NT2/D1 (cell line): ENCODE data around the gene PCSK2.

Source experiments
- DNase-seq: peaks from one replicate; pipeline ENCODE4 v3.0.0-alpha.2; 2011; ENCODE audit warnings: low read depth, low spot score
- H3K27me3 ChIP-seq: 2 replicates; pipeline ENCODE4 v1.6.0; 2011; ENCODE audit warnings: mild to moderate bottlenecking; ENCODE audit not compliant: insufficient read length, insufficient read depth
- H3K36me3 ChIP-seq: 2 replicates; pipeline ENCODE4 v1.6.1; 2011; ENCODE audit warnings: mild to moderate bottlenecking, low read length, mixed read lengths; ENCODE audit not compliant: insufficient read depth, insufficient read length
- H3K4me1 ChIP-seq: 2 replicates; pipeline ENCODE4 v1.5.1; 2011; ENCODE audit not compliant: insufficient read depth, insufficient read length
- H3K4me3 ChIP-seq: 2 replicates; pipeline ENCODE4 v1.5.1; 2011; ENCODE audit warnings: low read depth; ENCODE audit not compliant: insufficient read length
- H3K9ac ChIP-seq: 2 replicates; pipeline ENCODE4 v1.6.0; 2011; ENCODE audit warnings: low read depth; ENCODE audit not compliant: insufficient read length
- H3K9me3 ChIP-seq: 2 replicates; pipeline ENCODE4 v1.5.1; 2011; ENCODE audit warnings: mild to moderate bottlenecking, low read length; ENCODE audit not compliant: insufficient read depth
- SUZ12 ChIP-seq: IDR thresholded peaks from 2 replicates; pipeline ENCODE4 v1.6.1; 2011; ENCODE audit not compliant: insufficient read length, insufficient read depth; ENCODE audit errors: extremely low read depth
- YY1 ChIP-seq: IDR thresholded peaks from 2 replicates; pipeline ENCODE4 v1.6.1; 2011; ENCODE audit not compliant: insufficient read length, insufficient read depth
- ZNF274 ChIP-seq: IDR thresholded peaks from 2 replicates; pipeline ENCODE4 v1.6.1; 2011; ENCODE audit warnings: mild to moderate bottlenecking, low read depth, low read length

Gene PCSK2, protein sequence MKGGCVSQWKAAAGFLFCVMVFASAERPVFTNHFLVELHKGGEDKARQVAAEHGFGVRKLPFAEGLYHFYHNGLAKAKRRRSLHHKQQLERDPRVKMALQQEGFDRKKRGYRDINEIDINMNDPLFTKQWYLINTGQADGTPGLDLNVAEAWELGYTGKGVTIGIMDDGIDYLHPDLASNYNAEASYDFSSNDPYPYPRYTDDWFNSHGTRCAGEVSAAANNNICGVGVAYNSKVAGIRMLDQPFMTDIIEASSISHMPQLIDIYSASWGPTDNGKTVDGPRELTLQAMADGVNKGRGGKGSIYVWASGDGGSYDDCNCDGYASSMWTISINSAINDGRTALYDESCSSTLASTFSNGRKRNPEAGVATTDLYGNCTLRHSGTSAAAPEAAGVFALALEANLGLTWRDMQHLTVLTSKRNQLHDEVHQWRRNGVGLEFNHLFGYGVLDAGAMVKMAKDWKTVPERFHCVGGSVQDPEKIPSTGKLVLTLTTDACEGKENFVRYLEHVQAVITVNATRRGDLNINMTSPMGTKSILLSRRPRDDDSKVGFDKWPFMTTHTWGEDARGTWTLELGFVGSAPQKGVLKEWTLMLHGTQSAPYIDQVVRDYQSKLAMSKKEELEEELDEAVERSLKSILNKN

DNA sequence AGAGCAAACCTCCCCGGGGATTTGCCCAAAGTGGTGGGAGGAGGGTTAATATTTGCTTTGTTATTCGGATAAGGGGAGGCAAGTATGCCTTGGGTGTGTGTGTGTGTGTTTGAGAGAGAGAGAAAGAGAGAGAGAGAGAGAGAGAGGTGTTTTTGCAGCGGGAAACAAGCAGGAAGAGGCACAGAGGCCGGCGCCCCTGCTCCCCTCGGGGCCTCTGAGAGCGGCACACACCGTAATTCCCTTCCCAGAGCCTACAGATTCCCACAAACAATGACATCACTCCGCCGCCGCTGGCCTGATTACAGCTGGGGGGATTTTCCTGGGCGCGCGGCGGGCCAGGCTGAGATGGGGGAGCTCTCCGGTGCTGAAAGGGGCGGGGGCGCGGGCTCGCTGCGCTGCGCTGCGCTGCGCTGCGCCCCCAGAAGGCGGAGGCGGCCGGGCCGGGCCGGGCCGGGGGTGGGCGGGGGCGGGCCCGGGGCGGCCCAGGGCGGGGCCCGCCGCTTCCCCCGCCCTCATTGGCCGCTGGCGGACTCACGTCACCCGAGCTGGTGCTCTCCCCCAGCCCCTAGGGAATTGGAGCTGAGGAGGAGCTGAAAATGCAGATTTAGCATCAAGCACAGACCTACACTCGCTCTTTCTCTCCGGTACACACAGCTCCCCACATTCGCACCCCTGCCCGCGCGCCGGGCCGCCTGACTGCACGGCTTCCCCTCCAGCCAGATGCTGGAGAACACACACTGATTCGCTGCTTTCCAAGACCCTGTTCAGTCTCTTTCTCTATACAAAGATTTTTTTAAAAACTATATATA, at the start of gene PCSK2:
Gene PCSK2 (plus strand): TSS at position 631 of the 809 bp plus-strand sequence. CDS start 266 bp downstream, outside the sequence.
- H3K27me3 ChIP-seq = peaks cover 44% of the 10 kb centered on the region

GRCh38 chr20:17177341-17177740, 49.5 kb upstream of the PCSK2 start:
- TF ChIP-seq ZNF274 (no peak), YY1 (no peak), SUZ12 (no peak)
- DNase-seq = no peak
- Histone ChIP-seq H3K4me3 (no peak overlapping the region), H3K9ac (no peak overlapping the region), H3K9me3 (no peaks in the 10 kb centered on the region), H3K4me1 (no peaks in the 10 kb centered on the region), H3K36me3 (no peaks in the 10 kb centered on the region), H3K27me3 (no peaks in the 10 kb centered on the region)

More for the DNA sequence above, at the start of gene PCSK2:
- Histone ChIP-seq H3K4me1 (peaks cover 3% of the 10 kb centered on the region), H3K9me3 (no peaks in the 10 kb centered on the region), H3K9ac (peak within 1 kb of the TSS; percentile 68), H3K4me3 (peak within 1 kb of the TSS; percentile 55), H3K36me3 (no peaks in the 10 kb centered on the region)
- TF ChIP-seq YY1 = no peak
- no peak for TF ChIP-seq SUZ12
- TF ChIP-seq ZNF274 = no peak
- DNase-seq = peak; percentile 72

- DNase-seq = no peak
- Histone ChIP-seq H3K27me3 (no peaks in the 10 kb centered on the region), H3K9ac (no peak overlapping the region), H3K4me3 (no peak overlapping the region), H3K4me1 (no peaks in the 10 kb centered on the region), H3K9me3 (no peaks in the 10 kb centered on the region), H3K36me3 (no peaks in the 10 kb centered on the region)
- TF ChIP-seq ZNF274 = no peak
- no peak for TF ChIP-seq YY1
- no peak for TF ChIP-seq SUZ12
Observed at GRCh38 chr20:17179840-17180239, 47.0 kb upstream of the PCSK2 start.

- no peak for DNase-seq
- Histone ChIP-seq H3K9me3 (no peaks in the 10 kb centered on the region), H3K9ac (no peak overlapping the region), H3K36me3 (no peaks in the 10 kb centered on the region), H3K27me3 (no peaks in the 10 kb centered on the region), H3K4me1 (no peaks in the 10 kb centered on the region), H3K4me3 (no peak overlapping the region)
- TF ChIP-seq SUZ12 = no peak
- no peak for TF ChIP-seq ZNF274
- TF ChIP-seq YY1 = no peak
Observed at GRCh38 chr20:17189976-17190695, 36.7 kb upstream of the PCSK2 start.

DNA sequence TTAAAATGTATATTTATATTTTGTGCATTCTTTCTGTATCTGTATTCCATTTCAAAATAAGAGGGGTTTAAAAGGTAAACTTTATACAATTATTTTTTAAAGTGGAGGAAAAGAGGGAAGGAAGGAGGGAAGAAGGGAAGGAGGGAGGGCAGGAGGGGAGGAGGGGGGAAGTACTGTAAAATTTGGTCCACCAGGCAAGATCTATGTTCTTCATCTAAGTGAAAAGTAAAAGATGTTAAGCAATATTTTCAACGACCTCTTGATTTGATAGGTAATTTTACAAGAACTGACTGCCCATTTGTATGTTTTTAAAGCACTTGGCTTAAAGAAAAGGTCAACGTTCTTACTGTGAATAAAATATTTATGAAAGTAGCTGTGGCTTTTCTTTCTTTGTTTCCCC, 29.8 kb upstream of the PCSK2 start:
- no peaks in the 10 kb centered on the region for H3K9me3 ChIP-seq
- no peaks in the 10 kb centered on the region for H3K4me1 ChIP-seq
- DNase-seq = no peak
- H3K4me3 ChIP-seq = no peak overlapping the region
- H3K9ac ChIP-seq = no peak overlapping the region
- H3K36me3 ChIP-seq = no peaks in the 10 kb centered on the region
- no peaks in the 10 kb centered on the region for H3K27me3 ChIP-seq
- no peak for TF ChIP-seq ZNF274

DNA sequence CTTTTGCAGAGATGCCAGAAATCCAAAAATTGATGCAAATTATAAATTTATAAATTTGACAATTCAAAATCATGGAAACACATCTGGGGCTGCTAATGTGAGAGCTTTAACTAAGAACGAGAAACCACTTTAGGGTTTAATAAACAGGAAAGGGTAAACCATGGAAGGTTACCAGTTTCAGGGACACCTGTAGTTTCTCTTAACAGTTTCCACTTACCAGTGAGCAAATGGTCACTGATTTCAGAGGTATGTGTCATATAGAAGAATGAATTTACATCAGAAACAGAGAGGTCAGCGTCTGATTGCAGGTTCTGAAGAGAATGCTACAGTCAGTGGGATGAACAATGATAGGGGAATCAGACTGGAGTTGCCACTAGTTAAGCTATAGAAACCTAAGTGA, 24.8 kb upstream of the PCSK2 start:
- TF ChIP-seq ZNF274 = no peak
- TF ChIP-seq YY1 = no peak
- no peak for TF ChIP-seq SUZ12
- H3K9ac ChIP-seq = no peak overlapping the region
- H3K4me1 ChIP-seq = no peaks in the 10 kb centered on the region
- DNase-seq = no peak
- no peaks in the 10 kb centered on the region for H3K27me3 ChIP-seq
- no peak overlapping the region for H3K4me3 ChIP-seq
- no peaks in the 10 kb centered on the region for H3K9me3 ChIP-seq
- H3K36me3 ChIP-seq = no peaks in the 10 kb centered on the region
